Measurements from ENCODE around the gene EFNA2.

Gene EFNA2

DNA sequence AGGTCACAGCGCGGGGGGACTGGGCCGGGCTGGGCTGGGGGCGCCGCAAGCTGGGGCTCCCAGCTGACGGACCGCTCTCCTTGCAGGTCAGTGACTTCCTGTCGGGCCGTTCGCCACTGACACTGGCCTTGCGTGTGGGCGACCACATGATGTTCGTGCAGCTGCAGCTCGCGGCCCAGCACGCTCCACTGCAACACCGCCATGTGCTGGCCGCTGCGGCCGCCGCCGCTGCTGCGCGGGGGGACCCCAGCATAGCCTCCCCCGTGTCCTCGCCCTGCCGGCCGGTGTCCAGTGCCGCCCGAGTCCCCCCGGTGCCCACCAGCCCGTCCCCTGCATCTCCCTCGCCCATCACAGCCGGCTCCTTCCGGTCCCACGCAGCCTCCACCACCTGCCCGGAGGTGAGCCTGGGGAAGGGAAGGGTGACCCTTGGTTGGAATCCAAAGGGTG is 31.6 kb upstream of the EFNA2 start:
- H2AFZ ChIP-seq (ENCODE audit: low read depth), result no peak overlapping the region
- no peak overlapping the region for H3K9ac ChIP-seq
- H4K20me1 ChIP-seq (ENCODE audit: insufficient read depth), result no peaks in the 10 kb centered on the region
- H3K27ac ChIP-seq, result no peak overlapping the region
- H3K27me3 ChIP-seq (ENCODE audit: insufficient read depth, low read depth), result no peaks in the 10 kb centered on the region
- H3K4me2 ChIP-seq, result no peak overlapping the region
- no peaks in the 10 kb centered on the region; the same call in 1 of the 2 replicates for H3K36me3 ChIP-seq (ENCODE audit: insufficient read depth)
- no peaks in the 10 kb centered on the region for H3K79me2 ChIP-seq (ENCODE audit: insufficient read depth, low read depth)
- H3K4me3 ChIP-seq (IDR thresholded peaks at IDR 0.05; ENCODE audit: insufficient read depth, low read depth, low read length), result no peak overlapping the region
- no peak for TF ChIP-seq CTCF (conservative IDR thresholded peaks at IDR 0.05; ENCODE audit: low read depth, low read length)
- H3K4me1 ChIP-seq (ENCODE audit: low read depth, poor library complexity, severe bottlenecking), result peaks cover 11% of the 10 kb centered on the region

GRCh38 chr19:1254530-1255185 is 31.0 kb upstream of the EFNA2 start:
- no peak for TF ChIP-seq CTCF (conservative IDR thresholded peaks at IDR 0.05; ENCODE audit: low read depth, low read length)
- H3K9ac ChIP-seq, result no peak overlapping the region

DNA sequence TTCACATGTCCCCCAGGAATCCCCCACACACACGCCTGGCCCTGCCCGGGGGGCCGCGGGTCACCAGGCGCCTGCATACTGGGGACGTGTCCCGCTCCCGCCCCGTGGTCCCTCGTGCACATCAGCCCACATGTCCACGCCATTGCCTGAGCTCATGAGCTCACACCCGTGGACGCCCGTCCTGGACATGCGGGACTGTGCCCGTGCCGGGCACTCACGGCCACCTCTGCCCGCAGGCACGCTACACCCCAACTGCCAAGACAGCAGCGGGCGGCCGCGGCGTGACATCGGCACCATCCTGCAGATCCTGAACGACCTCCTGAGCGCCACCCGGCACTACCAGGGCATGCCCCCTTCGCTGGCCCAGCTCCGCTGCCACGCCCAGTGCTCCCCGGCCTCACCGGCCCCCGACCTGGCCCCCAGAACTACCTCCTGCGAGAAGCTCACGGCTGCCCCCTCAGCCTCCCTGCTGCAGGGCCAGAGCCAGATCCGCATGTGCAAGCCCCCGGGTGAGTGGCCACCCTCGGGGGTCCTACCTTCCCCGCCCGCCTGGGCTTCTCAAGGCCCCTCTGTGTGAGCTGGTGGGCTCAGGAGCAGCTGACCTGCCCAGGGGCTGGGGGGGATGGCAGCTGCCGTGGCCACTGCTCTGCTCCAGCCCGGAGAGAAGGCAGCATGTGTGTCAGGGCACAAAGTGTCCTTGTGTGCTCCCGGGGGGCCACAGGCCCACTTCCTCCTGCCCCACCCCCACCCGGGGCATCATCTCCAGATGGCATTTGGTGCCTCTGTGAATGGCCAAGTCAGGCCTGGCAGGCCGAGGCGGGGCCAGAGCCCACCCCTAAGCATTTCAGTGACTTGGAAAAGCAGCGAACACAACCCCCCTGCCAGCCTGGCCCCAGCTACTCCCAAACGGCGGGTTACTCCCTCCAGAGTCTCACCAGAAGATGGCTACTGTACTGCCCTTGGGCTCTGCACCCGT is 30.2 kb upstream of the EFNA2 start:
- Histone ChIP-seq H3K27me3 (ENCODE audit: insufficient read depth, low read depth) (no peaks in the 10 kb centered on the region), H4K20me1 (ENCODE audit: insufficient read depth) (no peaks in the 10 kb centered on the region), H3K27ac (no peak overlapping the region), H3K4me1 (ENCODE audit: low read depth, poor library complexity, severe bottlenecking) (peaks cover 18% of the 10 kb centered on the region), H2AFZ (ENCODE audit: low read depth) (no peak overlapping the region), H3K4me3 (IDR thresholded peaks at IDR 0.05; ENCODE audit: insufficient read depth, low read depth, low read length) (no peak overlapping the region), H3K4me2 (no peak overlapping the region), H3K79me2 (ENCODE audit: insufficient read depth, low read depth) (no peaks in the 10 kb centered on the region), H3K36me3 (ENCODE audit: insufficient read depth) (no peaks in the 10 kb centered on the region; the same call in 1 of the 2 replicates), H3K9ac (no peak overlapping the region)
- no peak for TF ChIP-seq CTCF (conservative IDR thresholded peaks at IDR 0.05; ENCODE audit: low read depth, low read length)

More at GRCh38 chr19:1254530-1255185, 31.0 kb upstream of the EFNA2 start:
- H3K27ac ChIP-seq, result no peak overlapping the region
- H3K4me1 ChIP-seq (ENCODE audit: low read depth, poor library complexity, severe bottlenecking), result peaks cover 12% of the 10 kb centered on the region
- H3K4me2 ChIP-seq, result no peak overlapping the region
- H3K27me3 ChIP-seq (ENCODE audit: insufficient read depth, low read depth), result no peaks in the 10 kb centered on the region
- no peaks in the 10 kb centered on the region for H3K79me2 ChIP-seq (ENCODE audit: insufficient read depth, low read depth)
- no peaks in the 10 kb centered on the region; the same call in 1 of the 2 replicates for H3K36me3 ChIP-seq (ENCODE audit: insufficient read depth)
- no peaks in the 10 kb centered on the region for H4K20me1 ChIP-seq (ENCODE audit: insufficient read depth)
- H3K4me3 ChIP-seq (IDR thresholded peaks at IDR 0.05; ENCODE audit: insufficient read depth, low read depth, low read length), result no peak overlapping the region
- no peak overlapping the region for H2AFZ ChIP-seq (ENCODE audit: low read depth)

- Histone ChIP-seq H3K27ac (no peak overlapping the region), H3K4me2 (no peak overlapping the region), H3K9ac (no peak overlapping the region), H3K4me1 (ENCODE audit: low read depth, poor library complexity, severe bottlenecking) (peaks cover 22% of the 10 kb centered on the region), H3K36me3 (ENCODE audit: insufficient read depth) (no peaks in the 10 kb centered on the region; the same call in 1 of the 2 replicates), H3K4me3 (IDR thresholded peaks at IDR 0.05; ENCODE audit: insufficient read depth, low read depth, low read length) (no peak overlapping the region), H3K27me3 (ENCODE audit: insufficient read depth, low read depth) (no peaks in the 10 kb centered on the region), H4K20me1 (ENCODE audit: insufficient read depth) (no peaks in the 10 kb centered on the region), H2AFZ (ENCODE audit: low read depth) (no peak overlapping the region), H3K79me2 (ENCODE audit: insufficient read depth, low read depth) (no peaks in the 10 kb centered on the region)
- no peak for TF ChIP-seq CTCF (conservative IDR thresholded peaks at IDR 0.05; ENCODE audit: low read depth, low read length)
Observed at GRCh38 chr19:1256646-1257474, 28.8 kb upstream of the EFNA2 start.

Measured in KMS-11 (cell line).